SK-N-MC (cell line): ENCODE data around the gene PSG4.

Experiments used
- EZH2 ChIP-seq: fragments of 200-600 bp; sonication (generic); IDR thresholded peaks from one replicate; pipeline ENCODE4 v1.6.1; 2017; ENCODE audit warnings: antibody characterized with exemption
- FOXP2 ChIP-seq: optimal IDR thresholded peaks from 2 replicates; pipeline ENCODE3; 2011; ENCODE audit warnings: mild to moderate bottlenecking, moderate library complexity; ENCODE audit not compliant: insufficient read depth; ENCODE audit errors: extremely low read length, control extremely low read depth
- POLR2AphosphoS5 ChIP-seq: IDR thresholded peaks from 2 replicates; pipeline ENCODE4 v1.6.1; 2012; ENCODE audit warnings: mild to moderate bottlenecking, low read depth, low read length, borderline replicate concordance

- TF ChIP-seq EZH2: no peak
- TF ChIP-seq POLR2AphosphoS5: no peak
- TF ChIP-seq FOXP2: no peak
These were observed 19.4 kb upstream of the PSG4 start for GRCh38 chr19:43224855-43225253.
